ENCODE results near the gene ARHGEF28.

The ARHGEF28 gene

GRCh38 chr5:73718762-73719161 lies 92.8 kb downstream of the ARHGEF28 start:
- in situ Hi-C loops (cut with HindIII; ENCODE audit: low pct_ligation_motif_present, low pct_unique_long_range_greater_than_20kb, low sequenced_read_pairs): no loop called here
- DNase-seq: no peak

- in situ Hi-C loops (cut with HindIII; ENCODE audit: low pct_ligation_motif_present, low pct_unique_long_range_greater_than_20kb, low sequenced_read_pairs): no loop called here
- DNase-seq: no peak
Measured at GRCh38 chr5:73719632-73720031, 93.6 kb downstream of the ARHGEF28 start.

GRCh38 chr5:73722231-73722630 lies 96.2 kb downstream of the ARHGEF28 start:
- in situ Hi-C loops (cut with HindIII; ENCODE audit: low pct_ligation_motif_present, low pct_unique_long_range_greater_than_20kb, low sequenced_read_pairs): no loop called here
- no peak for DNase-seq

GRCh38 chr5:73726071-73726470 lies 100.1 kb downstream of the ARHGEF28 start:
- in situ Hi-C loops (cut with HindIII; ENCODE audit: low pct_ligation_motif_present, low pct_unique_long_range_greater_than_20kb, low sequenced_read_pairs): no loop called here
- no peak for DNase-seq

GRCh38 chr5:73726606-73727231 lies 100.7 kb downstream of the ARHGEF28 start:
- DNase-seq: no peak
- in situ Hi-C loops (cut with HindIII; ENCODE audit: low pct_ligation_motif_present, low pct_unique_long_range_greater_than_20kb, low sequenced_read_pairs): no loop called here

- in situ Hi-C loops (cut with HindIII; ENCODE audit: low pct_ligation_motif_present, low pct_unique_long_range_greater_than_20kb, low sequenced_read_pairs): no loop called here
- DNase-seq: no peak
Measured at GRCh38 chr5:73727470-73727869, 101.5 kb downstream of the ARHGEF28 start.

- DNase-seq: no peak
- in situ Hi-C loops (cut with HindIII; ENCODE audit: low pct_ligation_motif_present, low pct_unique_long_range_greater_than_20kb, low sequenced_read_pairs): no loop called here
Measured at GRCh38 chr5:73728493-73729273, 102.7 kb downstream of the ARHGEF28 start.

GRCh38 chr5:73729329-73729728 lies 103.3 kb downstream of the ARHGEF28 start:
- DNase-seq: no peak
- in situ Hi-C loops (cut with HindIII; ENCODE audit: low pct_ligation_motif_present, low pct_unique_long_range_greater_than_20kb, low sequenced_read_pairs): no loop called here

- no peak for DNase-seq
- in situ Hi-C loops (cut with HindIII; ENCODE audit: low pct_ligation_motif_present, low pct_unique_long_range_greater_than_20kb, low sequenced_read_pairs): no loop called here
Measured at GRCh38 chr5:73732045-73732444, 106.0 kb downstream of the ARHGEF28 start.

GRCh38 chr5:73733219-73733618 lies 107.2 kb downstream of the ARHGEF28 start:
- in situ Hi-C loops (cut with HindIII; ENCODE audit: low pct_ligation_motif_present, low pct_unique_long_range_greater_than_20kb, low sequenced_read_pairs): no loop called here
- no peak for DNase-seq

GRCh38 chr5:73735032-73735734 lies 109.2 kb downstream of the ARHGEF28 start:
- no peak for DNase-seq
- in situ Hi-C loops (cut with HindIII; ENCODE audit: low pct_ligation_motif_present, low pct_unique_long_range_greater_than_20kb, low sequenced_read_pairs): no loop called here

- in situ Hi-C loops (cut with HindIII; ENCODE audit: low pct_ligation_motif_present, low pct_unique_long_range_greater_than_20kb, low sequenced_read_pairs): no loop called here
- no peak for DNase-seq
Measured at GRCh38 chr5:73739650-73740049, 113.7 kb downstream of the ARHGEF28 start.

GRCh38 chr5:73740274-73740790 lies 114.3 kb downstream of the ARHGEF28 start:
- no peak for DNase-seq
- in situ Hi-C loops (cut with HindIII; ENCODE audit: low pct_ligation_motif_present, low pct_unique_long_range_greater_than_20kb, low sequenced_read_pairs): no loop called here

- no peak for DNase-seq
- in situ Hi-C loops (cut with HindIII; ENCODE audit: low pct_ligation_motif_present, low pct_unique_long_range_greater_than_20kb, low sequenced_read_pairs): no loop called here
Measured at GRCh38 chr5:73743161-73743560, 117.2 kb downstream of the ARHGEF28 start.

- DNase-seq: no peak
- in situ Hi-C loops (cut with HindIII; ENCODE audit: low pct_ligation_motif_present, low pct_unique_long_range_greater_than_20kb, low sequenced_read_pairs): no loop called here
Measured at GRCh38 chr5:73745836-73746235, 119.8 kb downstream of the ARHGEF28 start.

- no peak for DNase-seq
- in situ Hi-C loops (cut with HindIII; ENCODE audit: low pct_ligation_motif_present, low pct_unique_long_range_greater_than_20kb, low sequenced_read_pairs): no loop called here
Measured at GRCh38 chr5:73746608-73747007, 120.6 kb downstream of the ARHGEF28 start.

GRCh38 chr5:73747696-73748380 lies 121.8 kb downstream of the ARHGEF28 start:
- no peak for DNase-seq
- in situ Hi-C loops (cut with HindIII; ENCODE audit: low pct_ligation_motif_present, low pct_unique_long_range_greater_than_20kb, low sequenced_read_pairs): no loop called here

- no peak for DNase-seq
- in situ Hi-C loops (cut with HindIII; ENCODE audit: low pct_ligation_motif_present, low pct_unique_long_range_greater_than_20kb, low sequenced_read_pairs): no loop called here
Measured at GRCh38 chr5:73748510-73749400, 122.8 kb downstream of the ARHGEF28 start.
